GM19395 (cell line): ENCODE results near the gene TEKT2.

ENCODE experiments used
- ATAC-seq: cut with Tn5 transposase; IDR thresholded peaks from one replicate; pipeline ENCODE4 v1.9.1; 2021; ENCODE audit warnings: mild to moderate bottlenecking, moderate library complexity; ENCODE audit not compliant: unreplicated experiment

Gene TEKT2

GRCh38 chr1:36126005-36126716 lies 42.3 kb downstream of the TEKT2 start:
- ATAC-seq = no peak

- ATAC-seq = no peak
Observed at GRCh38 chr1:36126797-36127500, 43.1 kb downstream of the TEKT2 start.

DNA sequence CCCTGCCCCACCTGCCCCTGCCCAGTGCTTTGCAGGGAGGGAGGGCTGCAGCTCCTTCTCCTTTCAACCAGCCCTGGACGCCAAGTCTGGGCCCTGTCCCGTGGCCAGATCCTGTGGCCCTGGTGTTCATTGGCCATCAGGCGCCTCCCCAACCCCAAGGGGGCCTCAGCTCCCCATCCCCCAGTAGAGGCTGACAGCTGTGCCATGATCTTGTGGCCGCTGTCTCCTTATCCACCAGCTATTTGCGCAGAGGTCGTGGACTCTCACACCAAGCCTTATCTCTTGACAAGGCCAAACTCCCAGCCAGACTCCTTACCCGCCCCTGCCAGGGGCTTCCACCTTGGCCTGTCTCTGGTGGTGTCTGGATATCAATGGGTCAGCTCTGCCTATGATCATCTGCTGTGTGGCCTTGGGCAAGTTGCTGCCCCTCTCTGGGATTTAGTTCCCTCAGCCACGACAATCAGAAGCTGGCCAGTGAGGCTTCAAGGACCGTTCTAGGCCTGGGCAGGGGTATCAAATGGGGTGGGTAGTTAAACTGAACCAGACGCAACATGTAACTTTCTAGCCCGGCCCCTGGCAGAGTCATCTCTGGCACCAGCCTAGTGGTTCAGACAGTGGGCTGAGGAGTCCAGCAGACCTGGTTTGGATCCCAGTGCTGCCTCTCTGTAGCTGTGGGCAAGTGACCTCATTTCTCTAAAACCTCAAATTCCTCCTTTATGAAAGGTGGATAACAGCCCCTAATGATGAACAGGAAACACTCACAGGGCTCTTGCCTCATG lies 44.4 kb downstream of the TEKT2 start:
- ATAC-seq = no peak

DNA sequence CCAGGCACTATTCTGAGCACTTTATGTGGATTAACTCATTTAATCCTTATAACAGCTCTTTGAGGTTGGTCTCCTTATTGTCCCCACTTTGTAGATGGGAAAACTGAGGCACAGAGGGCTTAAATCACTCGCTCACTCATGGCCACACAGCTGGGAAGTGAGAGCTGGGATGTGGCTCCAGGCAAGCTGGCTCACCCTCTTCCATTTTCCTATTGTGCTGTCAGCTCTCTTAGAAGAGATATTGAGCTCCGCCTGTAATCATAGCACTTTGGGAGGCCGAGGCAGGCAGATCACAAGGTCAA lies 45.0 kb downstream of the TEKT2 start:
- no peak for ATAC-seq

GRCh38 chr1:36132029-36132428 lies 48.1 kb downstream of the TEKT2 start:
- ATAC-seq = no peak

DNA sequence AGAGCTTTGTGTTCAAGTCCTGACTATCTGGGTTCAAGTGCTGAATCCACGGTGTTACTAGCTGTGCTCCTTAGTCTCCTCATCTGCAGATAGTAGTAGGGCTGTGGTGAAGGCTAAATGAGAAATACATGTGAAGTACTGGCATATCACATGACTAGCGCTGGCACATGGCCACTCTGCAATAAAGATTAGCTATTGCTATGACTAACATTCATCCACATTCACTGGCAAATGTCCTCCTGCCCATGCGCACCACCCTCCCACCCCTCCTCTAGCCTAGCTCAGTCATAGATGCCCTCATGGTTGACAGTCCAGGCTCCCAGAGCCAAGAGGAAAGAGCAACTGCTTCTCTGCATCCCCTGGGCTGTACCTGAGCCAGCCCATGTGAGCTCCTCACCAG lies 49.6 kb downstream of the TEKT2 start:
- ATAC-seq = no peak

GRCh38 chr1:36134031-36134430 lies 50.1 kb downstream of the TEKT2 start:
- ATAC-seq = no peak

DNA sequence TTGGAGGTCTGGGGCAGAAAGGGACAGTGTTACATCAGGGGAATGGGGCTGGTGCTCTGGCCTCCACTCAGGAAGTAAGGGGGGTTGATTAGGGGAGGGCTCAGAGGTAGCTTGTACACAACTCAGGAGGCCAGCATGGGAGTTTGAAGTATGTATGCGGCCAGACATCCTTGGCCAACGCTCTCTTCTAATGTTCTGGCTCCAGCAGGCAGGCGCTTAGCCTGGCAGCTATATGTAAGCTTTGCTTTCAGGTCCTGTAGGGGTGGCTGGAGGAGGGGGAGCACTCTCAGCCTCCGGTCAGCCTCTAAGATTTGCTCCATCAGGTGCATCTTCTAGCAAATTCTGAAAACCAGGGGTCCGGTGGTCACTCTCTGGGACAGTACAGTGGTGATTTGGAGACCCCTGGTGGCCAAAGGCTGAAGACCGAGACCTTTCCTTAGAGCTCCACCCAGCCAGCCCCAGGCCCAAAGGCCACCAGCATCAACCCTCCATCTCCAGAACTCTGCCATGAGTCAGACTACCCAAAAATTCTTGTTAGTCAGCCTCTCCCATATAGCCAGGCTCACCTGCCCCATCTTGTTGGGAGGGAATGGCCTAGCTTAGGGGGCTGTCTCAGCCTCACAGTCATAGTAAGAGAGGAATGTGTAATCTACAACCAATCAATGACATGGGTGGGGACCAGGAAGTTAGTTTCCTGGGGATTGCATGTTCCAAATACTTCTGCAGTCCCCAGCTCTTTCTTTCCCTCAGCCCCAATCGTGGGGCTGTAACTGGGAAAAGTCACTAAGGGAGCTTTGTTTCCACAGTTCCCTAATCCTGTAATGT lies 50.8 kb downstream of the TEKT2 start:
- ATAC-seq = no peak

DNA sequence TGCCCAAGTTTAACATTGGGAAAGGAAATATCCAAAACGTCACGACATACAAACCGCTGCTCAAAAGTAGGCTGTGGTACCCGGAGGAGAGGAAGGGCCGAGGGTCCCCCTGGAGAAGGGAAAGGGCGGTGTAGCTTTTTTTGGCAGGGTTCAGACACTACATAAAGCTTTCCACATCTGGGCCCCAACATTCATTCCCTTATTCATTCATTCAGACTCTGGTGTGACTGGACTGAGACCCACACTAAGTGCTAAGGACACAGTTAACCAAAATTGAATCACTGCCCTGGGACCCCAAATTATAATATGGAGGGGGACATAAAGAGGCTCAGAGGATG lies 51.4 kb downstream of the TEKT2 start:
- ATAC-seq = no peak

DNA sequence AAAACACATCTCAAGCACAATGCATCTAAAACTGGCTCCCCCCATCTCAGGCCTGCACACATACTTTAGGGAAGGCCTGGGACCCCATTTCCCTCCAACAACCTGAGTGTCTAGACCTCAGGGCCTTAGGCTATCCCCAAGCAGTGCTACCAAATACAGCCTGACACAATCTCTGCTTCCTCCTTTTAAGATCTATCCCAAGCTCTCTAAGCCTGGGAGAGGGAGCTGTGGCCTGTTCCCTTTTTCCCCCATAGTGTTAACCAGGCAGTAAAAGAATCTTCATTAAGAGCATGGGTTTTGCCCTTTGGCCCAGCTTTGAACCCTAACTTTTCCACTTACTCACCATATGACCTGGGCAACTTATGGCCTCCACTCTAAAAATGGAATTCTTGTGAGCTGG lies 51.9 kb downstream of the TEKT2 start:
- ATAC-seq = no peak

GRCh38 chr1:36136535-36136934 lies 52.6 kb downstream of the TEKT2 start:
- no peak for ATAC-seq

DNA sequence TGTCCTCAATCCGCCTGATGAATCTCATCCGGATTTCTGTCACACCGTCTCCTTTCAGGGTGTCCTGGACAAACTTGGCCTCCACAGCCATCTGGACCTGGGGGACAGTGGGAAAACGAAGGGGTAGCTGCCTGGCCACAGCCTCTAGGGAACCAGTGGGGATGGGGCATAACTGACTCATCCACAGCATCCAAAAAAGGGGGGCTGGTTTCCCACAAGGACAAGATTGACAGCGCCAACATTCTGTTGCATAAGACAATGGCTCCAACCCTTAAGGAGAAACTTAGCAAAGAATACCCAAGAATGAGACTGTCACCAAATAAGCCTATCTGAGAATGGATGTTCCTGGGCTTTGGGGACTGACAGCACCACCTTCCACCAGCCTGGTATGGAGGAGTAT lies 53.3 kb downstream of the TEKT2 start:
- ATAC-seq = no peak

GRCh38 chr1:36137776-36138175 lies 53.9 kb downstream of the TEKT2 start:
- ATAC-seq = no peak
